Colonic mucosa (tissue), 4 donors: Measurements from ENCODE around the gene CALML5. TPM values are rescaled to one million over a fixed set of nuclear protein-coding genes. Genes with fewer than 3 reads are reported as not detected.

Experiments
- DNase-seq: peaks from one replicate; pipeline ENCODE4 v3.0.0-alpha.2; 2020
- H3K27ac ChIP-seq: fragments of 200-600 bp; one replicate; pipeline ENCODE4 v1.8.0; 2021
- H3K27me3 ChIP-seq: fragments of 200-600 bp; one replicate; pipeline ENCODE4 v1.8.0; 2021
- H3K36me3 ChIP-seq: fragments of 200-600 bp; one replicate; pipeline ENCODE4 v1.8.0; 2021
- H3K4me1 ChIP-seq: fragments of 200-600 bp; one replicate; pipeline ENCODE4 v1.8.0; 2021; ENCODE audit warnings: mild to moderate bottlenecking
- H3K4me3 ChIP-seq: fragments of 200-600 bp; one replicate; pipeline ENCODE4 v1.8.0; 2021
- H3K9ac ChIP-seq, 2 donors: one replicate each; pipeline ENCODE4 v1.7.0; 2013; ENCODE audit warnings: control low read depth in 2 of 2, low read depth in 2 of 2, low read length in 2 of 2
- H3K9me3 ChIP-seq: fragments of 200-600 bp; one replicate; pipeline ENCODE4 v1.8.0; 2021
- CTCF ChIP-seq: fragments of 200-600 bp; IDR thresholded peaks from one replicate; pipeline ENCODE4 v1.8.0; 2022; ENCODE audit warnings: antibody characterized with exemption, mild to moderate bottlenecking
- intact Hi-C: fragments of 100-400 bp; cut with DNase I; formaldehyde crosslinking; loops from one replicate; pipeline ENCODE4 v1.14.1; 2022
- total RNA-seq, 2 donors: library from RNA; stranded (reverse); fragmentation: NEBNext Ultra II Directional in 1 of 2; extraction: Animal tissue kit (Norgen Biotek cat#: 25700) in 1 of 2; gene quantifications; one replicate each; pipeline ENCODE4 v1.2.1, GENCODE V29; 2021
- donor health status: healthy.
- donor health status: DM: no; HTN: no; CAD: no.
- donor health status: DM: no; HTN: no; CAD: no.

CALML5 gene
- total RNA-seq, 2 donors from 2014 or later, result not detected

- intact Hi-C loops, result no loop called here
- no peak for DNase-seq
- no peak overlapping the region for H3K4me3 ChIP-seq
- no peaks in the 10 kb centered on the region for H3K4me1 ChIP-seq
- no peak for TF ChIP-seq CTCF
- H3K27ac ChIP-seq, result no peak overlapping the region
- H3K27me3 ChIP-seq, result no peaks in the 10 kb centered on the region
- no peaks in the 10 kb centered on the region for H3K36me3 ChIP-seq
- H3K9me3 ChIP-seq, result no peaks in the 10 kb centered on the region
- no peak overlapping the region for H3K9ac ChIP-seq
These were observed 6.3 kb downstream of the CALML5 start for GRCh38 chr10:5492929-5493576.

GRCh38 chr10:5492322-5492855, 7.0 kb downstream of the CALML5 start:
- no peak for TF ChIP-seq CTCF
- no peaks in the 10 kb centered on the region for H3K36me3 ChIP-seq
- no peak overlapping the region for H3K27ac ChIP-seq
- no peak for DNase-seq
- no peaks in the 10 kb centered on the region for H3K9me3 ChIP-seq
- no peaks in the 10 kb centered on the region for H3K4me1 ChIP-seq
- no peaks in the 10 kb centered on the region for H3K27me3 ChIP-seq
- H3K9ac ChIP-seq, result no peak overlapping the region
- intact Hi-C loops, result no loop called here
- H3K4me3 ChIP-seq, result no peak overlapping the region

- no peak overlapping the region for H3K9ac ChIP-seq
- no peak for DNase-seq
- intact Hi-C loops, result no loop called here
- no peak overlapping the region for H3K27ac ChIP-seq
- H3K36me3 ChIP-seq, result no peaks in the 10 kb centered on the region
- no peak overlapping the region for H3K4me3 ChIP-seq
- no peaks in the 10 kb centered on the region for H3K9me3 ChIP-seq
- H3K27me3 ChIP-seq, result no peaks in the 10 kb centered on the region
- TF ChIP-seq CTCF, result no peak
- H3K4me1 ChIP-seq, result no peaks in the 10 kb centered on the region
These were observed 7.9 kb downstream of the CALML5 start for GRCh38 chr10:5491477-5491876.

- no peak for TF ChIP-seq CTCF
- no peak for DNase-seq
- no peak overlapping the region for H3K4me3 ChIP-seq
- intact Hi-C loops, result no loop called here
- no peaks in the 10 kb centered on the region for H3K4me1 ChIP-seq
- no peaks in the 10 kb centered on the region for H3K36me3 ChIP-seq
- H3K27me3 ChIP-seq, result no peaks in the 10 kb centered on the region
- no peak overlapping the region for H3K9ac ChIP-seq
- H3K9me3 ChIP-seq, result no peaks in the 10 kb centered on the region
- H3K27ac ChIP-seq, result no peak overlapping the region
These were observed 8.5 kb downstream of the CALML5 start for GRCh38 chr10:5490698-5491464.

GRCh38 chr10:5490032-5490431, 9.3 kb downstream of the CALML5 start:
- intact Hi-C loops, result no loop called here
- TF ChIP-seq CTCF, result no peak

More at GRCh38 chr10:5490032-5490431, 9.3 kb downstream of the CALML5 start:
- no peaks in the 10 kb centered on the region for H3K27me3 ChIP-seq
- no peak overlapping the region for H3K27ac ChIP-seq
- H3K4me3 ChIP-seq, result no peak overlapping the region
- H3K36me3 ChIP-seq, result no peaks in the 10 kb centered on the region
- H3K9ac ChIP-seq, result no peak overlapping the region
- DNase-seq, result no peak
- no peaks in the 10 kb centered on the region for H3K4me1 ChIP-seq
- no peaks in the 10 kb centered on the region for H3K9me3 ChIP-seq
